ENCODE data around the gene IGSF22.

Gene IGSF22

GRCh38 chr11:18728658-18729057, 2.7 kb upstream of the IGSF22 start:
- TF ChIP-seq, protein P1, sequence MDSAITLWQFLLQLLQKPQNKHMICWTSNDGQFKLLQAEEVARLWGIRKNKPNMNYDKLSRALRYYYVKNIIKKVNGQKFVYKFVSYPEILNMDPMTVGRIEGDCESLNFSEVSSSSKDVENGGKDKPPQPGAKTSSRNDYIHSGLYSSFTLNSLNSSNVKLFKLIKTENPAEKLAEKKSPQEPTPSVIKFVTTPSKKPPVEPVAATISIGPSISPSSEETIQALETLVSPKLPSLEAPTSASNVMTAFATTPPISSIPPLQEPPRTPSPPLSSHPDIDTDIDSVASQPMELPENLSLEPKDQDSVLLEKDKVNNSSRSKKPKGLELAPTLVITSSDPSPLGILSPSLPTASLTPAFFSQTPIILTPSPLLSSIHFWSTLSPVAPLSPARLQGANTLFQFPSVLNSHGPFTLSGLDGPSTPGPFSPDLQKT (IDR thresholded peaks at IDR 0.05; ENCODE audit: borderline replicate concordance, low read depth, low read length), result no peak
- no peak for TF ChIP-seq ZNF510 (tag by site-specific recombination; IDR thresholded peaks at IDR 0.05; ENCODE audit: insufficient replicate concordance)
- Histone ChIP-seq H3K4me1 (ENCODE audit: control insufficient read depth, insufficient read depth, low read length) (no peaks in the 10 kb centered on the region), H3K4me3 (ENCODE audit: low read depth, low read length) (no peak overlapping the region), H3K27ac (ENCODE audit: extremely low read depth, low read depth, low read length) (no peak overlapping the region), H3K36me3 (ENCODE audit: control insufficient read depth in 2 of 2, insufficient read depth in 1 of 2, low read length in 2 of 2) (no peaks in the 10 kb centered on the region), H3K9me3 (ENCODE audit: control insufficient read depth, insufficient read depth, low read depth, low read length) (no peaks in the 10 kb centered on the region)
- POLR2A ChIA-PET, result no interaction called here
- CTCF ChIA-PET, result interaction anchor here (0.6 to 6.0 kb wide), 13 partner anchors 13 to 601 kb away, joined by 3 to 82 read pairs (median 5); no protein-coding TSS in a partner anchor

- Histone ChIP-seq H3K4me3 (ENCODE audit: low read depth, low read length) (no peak overlapping the region), H3K27ac (ENCODE audit: extremely low read depth, low read depth, low read length) (no peak overlapping the region), H3K36me3 (ENCODE audit: control insufficient read depth in 2 of 2, insufficient read depth in 1 of 2, low read length in 2 of 2) (no peaks in the 10 kb centered on the region), H3K4me1 (ENCODE audit: control insufficient read depth, insufficient read depth, low read length) (no peaks in the 10 kb centered on the region), H3K9me3 (ENCODE audit: control insufficient read depth, insufficient read depth, low read depth, low read length) (no peaks in the 10 kb centered on the region)
- CTCF ChIA-PET, result interaction anchor here (0.5 to 6.0 kb wide), 24 partner anchors 12 to 602 kb away, joined by 3 to 82 read pairs (median 3); partner anchors contain the start of gene SPTY2D1
- no peak for TF ChIP-seq ZNF521 (tag by site-specific recombination; IDR thresholded peaks at IDR 0.05)
- no peak for TF ChIP-seq ZNF785 (tag by site-specific recombination; IDR thresholded peaks at IDR 0.05)
- no peak for TF ChIP-seq KLF16 (tag by site-specific recombination; IDR thresholded peaks at IDR 0.05)
- TF ChIP-seq ZNF501 (tag by site-specific recombination; IDR thresholded peaks at IDR 0.05), result no peak
- TF ChIP-seq ZNF274 (IDR thresholded peaks at IDR 0.05; ENCODE audit: low read length), result no peak
- no peak for TF ChIP-seq ZNF274 (tag by site-specific recombination; IDR thresholded peaks at IDR 0.05; ENCODE audit: borderline replicate concordance)
- no peak for TF ChIP-seq ZNF560 (tag by site-specific recombination; IDR thresholded peaks at IDR 0.05; ENCODE audit: borderline replicate concordance)
- no peak for TF ChIP-seq SP2 (tag by site-specific recombination; IDR thresholded peaks at IDR 0.05)
- TF ChIP-seq GLIS2 (tag by site-specific recombination; IDR thresholded peaks at IDR 0.05), result no peak
- TF ChIP-seq ZNF366 (tag by site-specific recombination; conservative IDR thresholded peaks at IDR 0.05), result no peak
- TF ChIP-seq SETDB1 (IDR thresholded peaks at IDR 0.05; ENCODE audit: insufficient read length, low read length), result no peak
- no peak for TF ChIP-seq ZNF341 (tag by site-specific recombination; IDR thresholded peaks at IDR 0.05; ENCODE audit: low read depth)
- TF ChIP-seq, protein P2, sequence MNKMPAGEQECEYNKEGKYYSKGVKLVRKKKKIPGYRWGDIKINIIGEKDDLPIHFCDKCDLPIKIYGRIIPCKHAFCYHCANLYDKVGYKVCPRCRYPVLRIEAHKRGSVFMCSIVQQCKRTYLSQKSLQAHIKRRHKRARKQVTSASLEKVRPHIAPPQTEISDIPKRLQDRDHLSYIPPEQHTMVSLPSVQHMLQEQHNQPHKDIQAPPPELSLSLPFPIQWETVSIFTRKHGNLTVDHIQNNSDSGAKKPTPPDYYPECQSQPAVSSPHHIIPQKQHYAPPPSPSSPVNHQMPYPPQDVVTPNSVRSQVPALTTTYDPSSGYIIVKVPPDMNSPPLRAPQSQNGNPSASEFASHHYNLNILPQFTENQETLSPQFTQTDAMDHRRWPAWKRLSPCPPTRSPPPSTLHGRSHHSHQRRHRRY (tag by site-specific recombination; IDR thresholded peaks at IDR 0.05), result no peak
- no peak for TF ChIP-seq BCL11B (tag by site-specific recombination; IDR thresholded peaks at IDR 0.05; ENCODE audit: low read depth)
- no peak for TF ChIP-seq ZNF514 (tag by site-specific recombination; IDR thresholded peaks at IDR 0.05)
- no peak for TF ChIP-seq MYNN (tag by site-specific recombination; IDR thresholded peaks at IDR 0.05; ENCODE audit: borderline replicate concordance)
- TF ChIP-seq ZNF629 (tag by site-specific recombination; IDR thresholded peaks at IDR 0.05), result no peak
- no peak for TF ChIP-seq ZNF548 (tag by site-specific recombination; IDR thresholded peaks at IDR 0.05)
- TF ChIP-seq SALL2 (tag by site-specific recombination; IDR thresholded peaks at IDR 0.05; ENCODE audit: borderline replicate concordance), result no peak
- no peak for TF ChIP-seq ZNF24 (tag by site-specific recombination; IDR thresholded peaks at IDR 0.05)
- TF ChIP-seq ZNF473 (tag by site-specific recombination; IDR thresholded peaks at IDR 0.05), result no peak
- POLR2A ChIA-PET, result no interaction called here
Observed at GRCh38 chr11:18727479-18728236, 1.7 kb upstream of the IGSF22 start.
